ENCODE data around the gene TBC1D2. TPM values are rescaled to one million over a fixed set of nuclear protein-coding genes. Genes with fewer than 3 reads are reported as not detected.

Gene TBC1D2
- total and polyA plus RNA-seq, 2 of the 13 experiments (the other 11 are each of a cell fraction or from before 2014, with no cell fraction given): 2.0 to 2.8 TPM

GRCh38 chr9:98228392-98229089, 26.9 kb downstream of the TBC1D2 start (continued):
- no peak for TF ChIP-seq PLSCR1 (CRISPR knock-in tag; IDR thresholded peaks at IDR 0.05; ENCODE audit: borderline replicate concordance)
- TF ChIP-seq ZNF781 (CRISPR knock-in tag; IDR thresholded peaks at IDR 0.05; ENCODE audit: borderline replicate concordance, not compliant biosample characterization): no peak
- no peak for TF ChIP-seq ZNF552 (CRISPR knock-in tag; IDR thresholded peaks at IDR 0.05; ENCODE audit: borderline replicate concordance)
- TF ChIP-seq CHD2 (IDR thresholded peaks at IDR 0.05; ENCODE audit: low read depth, low read length): no peak
- 0 out of 2 replicates have a peak, but pooled peaks have one; percentile 11 for TF ChIP-seq SPEN (CRISPR knock-in tag; IDR thresholded peaks at IDR 0.05; ENCODE audit: low read depth)
- no peak for TF ChIP-seq NFIB (CRISPR knock-in tag; IDR thresholded peaks at IDR 0.05; ENCODE audit: borderline replicate concordance)
- no peak for TF ChIP-seq ZNF451 (CRISPR knock-in tag; IDR thresholded peaks at IDR 0.05)
- TF ChIP-seq ZNF17 (CRISPR knock-in tag; IDR thresholded peaks at IDR 0.05): no peak
- TF ChIP-seq HOXD1 (CRISPR knock-in tag; IDR thresholded peaks at IDR 0.05): no peak
- TF ChIP-seq KLF11 (CRISPR knock-in tag; IDR thresholded peaks at IDR 0.05): no peak
- TF ChIP-seq SP4 (CRISPR knock-in tag; IDR thresholded peaks at IDR 0.05): no peak
- no peak for TF ChIP-seq ZNF30 (CRISPR knock-in tag; IDR thresholded peaks at IDR 0.05)
- no peak for TF ChIP-seq ZNF674 (CRISPR knock-in tag; IDR thresholded peaks at IDR 0.05; ENCODE audit: low read depth)
- TF ChIP-seq ZNF224 (CRISPR knock-in tag; IDR thresholded peaks at IDR 0.05): no peak
- TF ChIP-seq ZBTB33 (CRISPR knock-in tag; IDR thresholded peaks at IDR 0.05): no peak
- TF ChIP-seq ZFP36L1 (CRISPR knock-in tag; IDR thresholded peaks at IDR 0.05): no peak
- no peak for TF ChIP-seq CC2D1A (CRISPR knock-in tag; IDR thresholded peaks at IDR 0.05)
- TF ChIP-seq SAFB2 (CRISPR knock-in tag; IDR thresholded peaks at IDR 0.05; ENCODE audit: borderline replicate concordance, low read depth): no peak
- no peak for TF ChIP-seq SOX6 (IDR thresholded peaks at IDR 0.05)
- TF ChIP-seq SOX6 (CRISPR knock-in tag; IDR thresholded peaks at IDR 0.05): peak; percentile 41; the same call in 1 of the 2 replicates
- no peak; the same call in 1 of the 2 replicates for TF ChIP-seq PHF21A (CRISPR knock-in tag; IDR thresholded peaks at IDR 0.05)
- no peak for TF ChIP-seq SMAD9 (CRISPR knock-in tag; IDR thresholded peaks at IDR 0.05)
- TF ChIP-seq ARID5B (CRISPR knock-in tag; IDR thresholded peaks at IDR 0.05): peak; percentile 61; the same call in 1 of the 2 replicates

Data from HepG2 (cell line).